ENCODE results near the gene CCL8. TPM values are rescaled to one million over a fixed set of nuclear protein-coding genes. Genes with fewer than 3 reads are reported as not detected.
A peak's percentile ranks its signal among the peaks of the same experiment; 100 is the strongest.

Gene CCL8
- total RNA-seq, 1 donor from 2014 or later, result 1.6 TPM

- no peaks in the 10 kb centered on the region for H3K36me3 ChIP-seq
- TF ChIP-seq, protein P1, sequence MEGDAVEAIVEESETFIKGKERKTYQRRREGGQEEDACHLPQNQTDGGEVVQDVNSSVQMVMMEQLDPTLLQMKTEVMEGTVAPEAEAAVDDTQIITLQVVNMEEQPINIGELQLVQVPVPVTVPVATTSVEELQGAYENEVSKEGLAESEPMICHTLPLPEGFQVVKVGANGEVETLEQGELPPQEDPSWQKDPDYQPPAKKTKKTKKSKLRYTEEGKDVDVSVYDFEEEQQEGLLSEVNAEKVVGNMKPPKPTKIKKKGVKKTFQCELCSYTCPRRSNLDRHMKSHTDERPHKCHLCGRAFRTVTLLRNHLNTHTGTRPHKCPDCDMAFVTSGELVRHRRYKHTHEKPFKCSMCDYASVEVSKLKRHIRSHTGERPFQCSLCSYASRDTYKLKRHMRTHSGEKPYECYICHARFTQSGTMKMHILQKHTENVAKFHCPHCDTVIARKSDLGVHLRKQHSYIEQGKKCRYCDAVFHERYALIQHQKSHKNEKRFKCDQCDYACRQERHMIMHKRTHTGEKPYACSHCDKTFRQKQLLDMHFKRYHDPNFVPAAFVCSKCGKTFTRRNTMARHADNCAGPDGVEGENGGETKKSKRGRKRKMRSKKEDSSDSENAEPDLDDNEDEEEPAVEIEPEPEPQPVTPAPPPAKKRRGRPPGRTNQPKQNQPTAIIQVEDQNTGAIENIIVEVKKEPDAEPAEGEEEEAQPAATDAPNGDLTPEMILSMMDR (IDR thresholded peaks at IDR 0.05), result no peak
- no peak overlapping the region for H3K4me3 ChIP-seq
- no peak for DNase-seq
- no peak for ATAC-seq
- intact Hi-C loops (cut with DNase I), result no loop called here
- no peaks in the 10 kb centered on the region for H3K9me3 ChIP-seq
- H3K27ac ChIP-seq, result peak overlapping the region; percentile 15
- peaks cover 10% of the 10 kb centered on the region for H3K4me1 ChIP-seq
- no peaks in the 10 kb centered on the region for H3K27me3 ChIP-seq (ENCODE audit: low read depth)
These were observed 31.9 kb downstream of the CCL8 start for GRCh38 chr17:34351096-34351495.

GRCh38 chr17:34352191-34352590, 33.0 kb downstream of the CCL8 start:
- no peak for DNase-seq
- TF ChIP-seq, protein P1 (IDR thresholded peaks at IDR 0.05), result no peak
- no peak overlapping the region for H3K27ac ChIP-seq
- H3K27me3 ChIP-seq (ENCODE audit: low read depth), result no peaks in the 10 kb centered on the region
- no peaks in the 10 kb centered on the region for H3K9me3 ChIP-seq
- intact Hi-C loops (cut with DNase I), result no loop called here
- no peak for ATAC-seq
- no peak overlapping the region for H3K4me3 ChIP-seq
- no peaks in the 10 kb centered on the region for H3K36me3 ChIP-seq
- peaks cover 15% of the 10 kb centered on the region for H3K4me1 ChIP-seq

DNA sequence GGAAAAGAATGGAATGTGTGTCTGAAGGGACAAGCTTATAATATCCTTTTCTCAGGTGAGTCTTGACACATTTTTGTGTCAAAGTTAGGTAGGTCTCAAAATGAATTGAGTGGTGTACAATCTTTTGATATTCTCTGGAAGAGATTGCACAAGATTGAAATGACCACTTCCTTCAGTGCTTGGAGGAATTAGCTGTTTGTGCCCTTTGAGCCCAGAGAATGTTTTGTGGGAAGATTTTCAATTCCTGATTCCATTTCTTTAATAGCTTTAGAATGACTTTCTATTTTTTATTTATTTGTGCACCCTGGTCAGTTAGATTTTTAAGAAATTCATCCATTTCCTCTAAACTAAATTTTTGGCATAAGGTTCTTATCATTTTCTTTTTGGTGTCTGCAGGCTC, 35.4 kb downstream of the CCL8 start:
- DNase-seq (no peak), ATAC-seq (no peak)
- Histone ChIP-seq H3K27ac (no peak overlapping the region), H3K36me3 (no peaks in the 10 kb centered on the region), H3K9me3 (no peaks in the 10 kb centered on the region), H3K4me3 (no peak overlapping the region), H3K4me1 (peaks cover 15% of the 10 kb centered on the region), H3K27me3 (ENCODE audit: low read depth) (no peaks in the 10 kb centered on the region)
- intact Hi-C loops (cut with DNase I), result no loop called here
- TF ChIP-seq, protein P1 (IDR thresholded peaks at IDR 0.05), result no peak

- TF ChIP-seq, protein P1 (IDR thresholded peaks at IDR 0.05), result no peak
- intact Hi-C loops (cut with DNase I), result no loop called here
- Histone ChIP-seq H3K27ac (peak within 1 kb of the TSS; percentile 39), H3K36me3 (no peaks in the 10 kb centered on the region), H3K4me1 (peaks cover 18% of the 10 kb centered on the region), H3K4me3 (no peak within 1 kb of the TSS), H3K9me3 (no peaks in the 10 kb centered on the region), H3K27me3 (ENCODE audit: low read depth) (no peaks in the 10 kb centered on the region)
- DNase-seq (no peak), ATAC-seq (no peak)
These were observed 37.0 kb downstream of the CCL8 start, which contains the start of gene CCL13 for GRCh38 chr17:34356194-34356593. TSS of gene CCL13 (plus strand) at chr17:34356480. CDS start at chr17:34356527, 47 bp downstream.

GRCh38 chr17:34357398-34357797, 38.2 kb downstream of the CCL8 start:
- H3K36me3 ChIP-seq, result no peaks in the 10 kb centered on the region
- no peak overlapping the region for H3K27ac ChIP-seq
- H3K4me1 ChIP-seq, result peaks cover 18% of the 10 kb centered on the region
- TF ChIP-seq, protein P1 (IDR thresholded peaks at IDR 0.05), result no peak
- no peaks in the 10 kb centered on the region for H3K9me3 ChIP-seq
- H3K4me3 ChIP-seq, result no peak overlapping the region
- DNase-seq, result no peak
- no peak for ATAC-seq
- intact Hi-C loops (cut with DNase I), result no loop called here
- H3K27me3 ChIP-seq (ENCODE audit: low read depth), result peaks cover 8% of the 10 kb centered on the region

DNA sequence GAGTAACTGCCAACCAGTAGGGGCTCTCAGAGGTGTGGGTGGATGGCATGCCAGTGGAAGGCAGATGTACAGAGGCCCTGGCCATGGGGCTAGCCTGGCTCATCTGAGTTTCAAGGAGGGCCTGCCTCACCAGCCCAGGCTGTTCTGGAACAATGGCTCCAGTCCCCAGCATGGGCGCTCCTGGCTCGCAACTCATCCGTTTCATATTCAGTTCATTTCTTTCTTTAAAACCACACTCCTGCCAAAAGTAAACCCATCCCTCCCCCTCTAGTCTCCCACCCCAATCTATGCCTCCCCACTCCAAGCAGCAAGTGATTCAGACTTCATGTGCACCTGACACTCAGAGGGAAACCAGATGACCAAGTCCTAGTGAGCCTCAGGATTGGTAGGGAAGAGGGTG, 39.4 kb downstream of the CCL8 start:
- ATAC-seq (no peak), DNase-seq (no peak)
- peaks cover 18% of the 10 kb centered on the region for H3K4me1 ChIP-seq
- peaks cover 9% of the 10 kb centered on the region for H3K27me3 ChIP-seq (ENCODE audit: low read depth)
- no peak overlapping the region for H3K4me3 ChIP-seq
- no peaks in the 10 kb centered on the region for H3K9me3 ChIP-seq
- TF ChIP-seq, protein P1 (IDR thresholded peaks at IDR 0.05), result no peak
- H3K36me3 ChIP-seq, result no peaks in the 10 kb centered on the region
- intact Hi-C loops (cut with DNase I), result no loop called here
- H3K27ac ChIP-seq, result no peak overlapping the region

All from lower lobe of right lung (tissue), 2 donors.